ENCODE measurements around the gene TAAR8.
"Not testable (repeated sequence)": the region's sequence is repeated elsewhere in the genome, so short reads cannot be mapped to it uniquely, and the experiment has no call there.

TAAR8 gene

DNA sequence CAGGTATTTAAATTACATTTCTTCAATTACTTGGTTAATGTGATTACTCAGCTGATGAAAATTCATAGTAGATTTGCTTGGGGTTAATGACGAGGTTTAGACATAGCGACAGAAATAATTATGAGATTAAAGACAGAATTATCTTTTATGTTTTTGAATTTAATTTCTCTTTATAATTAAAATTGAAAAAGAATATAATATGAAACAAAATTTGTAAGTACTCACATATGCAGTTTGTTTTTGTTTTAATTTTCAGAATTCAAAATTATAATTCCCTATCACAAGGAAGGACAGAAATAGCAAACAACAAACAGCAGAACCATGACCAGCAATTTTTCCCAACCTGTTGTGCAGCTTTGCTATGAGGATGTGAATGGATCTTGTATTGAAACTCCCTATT, at the start of gene TAAR8:
TSS of gene TAAR8 (plus strand) at position 301 of the 400 bp plus-strand sequence. CDS start at position 322, 21 bp downstream.
- no peak for DNase-seq (ENCODE audit: low spot score)

- DNase-seq (ENCODE audit: low spot score): no peak
Measured at GRCh38 chr6:132504757-132505156, 47.7 kb upstream of the TAAR8 start.

GRCh38 chr6:132505158-132505557, 47.3 kb upstream of the TAAR8 start:
- no peak for DNase-seq (ENCODE audit: low spot score)

GRCh38 chr6:132506461-132506860, 46.0 kb upstream of the TAAR8 start:
- DNase-seq (ENCODE audit: low spot score): no peak

GRCh38 chr6:132506869-132507808, 45.3 kb upstream of the TAAR8 start:
- no peak for DNase-seq (ENCODE audit: low spot score)

- no peak for DNase-seq (ENCODE audit: low spot score)
Measured at GRCh38 chr6:132511210-132511830, 41.2 kb upstream of the TAAR8 start.

GRCh38 chr6:132511831-132512220, 40.6 kb upstream of the TAAR8 start:
- DNase-seq (ENCODE audit: low spot score): no peak

- DNase-seq (ENCODE audit: low spot score): no peak
Measured at GRCh38 chr6:132512342-132512637, 40.2 kb upstream of the TAAR8 start.

GRCh38 chr6:132512638-132513632, 39.5 kb upstream of the TAAR8 start, which contains the start of gene STX7:
Gene STX7 (minus strand): TSS chr6:132513116. CDS start chr6:132503530, 9,586 bp downstream.
- DNase-seq (ENCODE audit: low spot score): peak; percentile 88

GRCh38 chr6:132513831-132514545, 38.5 kb upstream of the TAAR8 start:
- DNase-seq (ENCODE audit: low spot score): no peak

DNA sequence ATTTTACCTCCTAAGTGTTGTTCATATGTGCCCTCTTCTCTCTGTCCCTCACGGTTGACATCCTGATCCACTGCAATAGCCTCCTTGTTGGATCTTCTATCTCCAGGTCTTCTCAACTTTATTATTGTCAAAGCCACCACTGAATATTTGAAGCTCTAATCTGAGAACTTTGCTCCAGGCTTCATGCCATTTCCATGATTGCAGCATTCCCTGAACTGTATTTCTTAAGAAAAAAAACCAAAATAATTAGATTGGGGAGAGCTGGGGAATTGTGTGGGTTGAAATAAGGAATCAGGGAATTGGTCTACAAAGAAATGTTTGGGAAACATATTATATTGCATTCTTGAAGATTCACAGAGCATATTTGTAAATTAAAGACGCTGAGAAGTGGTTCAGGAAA, 37.1 kb upstream of the TAAR8 start:
- DNase-seq (ENCODE audit: low spot score): no peak

GRCh38 chr6:132520953-132521352, 31.5 kb upstream of the TAAR8 start:
- no peak for DNase-seq (ENCODE audit: low spot score)

- no peak for DNase-seq (ENCODE audit: low spot score)
Measured at GRCh38 chr6:132524646-132525045, 27.8 kb upstream of the TAAR8 start.

DNA sequence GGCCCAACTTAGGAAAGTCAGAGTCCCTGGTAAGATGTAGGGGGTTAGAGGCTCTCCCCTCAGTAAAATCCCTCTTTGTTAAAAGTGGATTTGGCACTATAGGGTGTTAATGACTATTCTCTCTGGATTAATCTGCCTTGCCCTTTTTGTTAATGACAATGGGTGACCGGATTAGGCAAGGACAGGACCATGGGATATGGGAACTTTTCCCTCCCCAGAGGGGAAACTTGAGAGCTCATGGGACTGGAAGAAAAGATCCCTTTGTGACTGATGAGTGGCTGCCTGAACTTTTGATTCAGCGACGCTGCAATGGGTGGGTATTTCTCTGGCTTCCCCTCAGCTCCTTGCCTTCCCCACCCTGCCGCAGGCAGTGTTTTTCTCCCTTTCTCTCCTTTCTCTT, 26.6 kb upstream of the TAAR8 start:
- DNase-seq (ENCODE audit: low spot score): no peak

GRCh38 chr6:132526461-132526860, 26.0 kb upstream of the TAAR8 start:
- no peak for DNase-seq (ENCODE audit: low spot score)

DNA sequence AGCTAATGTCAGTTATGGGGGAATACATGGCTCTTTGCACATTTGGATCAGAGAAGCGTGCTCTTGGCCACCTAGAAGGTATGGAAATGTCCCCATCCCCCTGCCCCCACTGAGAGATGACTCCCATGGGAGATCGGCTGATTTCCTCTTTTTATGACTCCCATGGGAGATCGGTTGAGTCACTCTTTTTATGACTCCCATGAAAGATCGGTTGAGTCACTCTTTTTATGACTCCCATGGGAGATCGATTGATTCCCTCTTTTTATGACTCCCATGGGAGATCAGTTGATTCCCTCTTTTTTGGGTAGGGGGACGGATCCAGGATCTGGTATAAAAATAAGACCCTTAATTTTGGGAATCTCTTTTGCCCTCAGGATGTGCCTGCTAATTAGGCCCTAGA, 24.7 kb upstream of the TAAR8 start:
- no peak for DNase-seq (ENCODE audit: low spot score)

GRCh38 chr6:132530293-132530974, 22.0 kb upstream of the TAAR8 start:
- peak; percentile 73 for DNase-seq (ENCODE audit: low spot score)

- not testable (repeated sequence) for DNase-seq (ENCODE audit: low spot score)
Measured at GRCh38 chr6:132534546-132534945, 17.9 kb upstream of the TAAR8 start.

DNA sequence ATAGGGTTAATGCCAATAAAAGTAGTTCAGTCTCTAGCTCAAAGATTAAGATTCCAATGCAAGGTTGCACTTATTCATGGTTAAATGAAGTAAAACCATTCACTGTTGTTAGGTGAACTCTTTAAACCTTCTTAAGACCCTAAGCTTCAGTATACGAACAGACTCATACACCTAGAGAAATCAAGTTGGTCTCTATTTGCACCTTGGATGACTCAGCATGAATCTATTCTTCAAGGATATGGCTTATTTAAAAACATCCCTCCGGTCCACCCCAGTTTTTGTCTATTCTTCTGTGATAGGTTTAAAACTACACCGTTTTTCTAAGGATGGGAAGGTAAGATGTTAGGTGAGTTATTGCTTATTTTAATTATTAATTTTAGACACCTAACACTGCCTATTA, 15.3 kb upstream of the TAAR8 start:
- DNase-seq (ENCODE audit: low spot score): no peak

DNA sequence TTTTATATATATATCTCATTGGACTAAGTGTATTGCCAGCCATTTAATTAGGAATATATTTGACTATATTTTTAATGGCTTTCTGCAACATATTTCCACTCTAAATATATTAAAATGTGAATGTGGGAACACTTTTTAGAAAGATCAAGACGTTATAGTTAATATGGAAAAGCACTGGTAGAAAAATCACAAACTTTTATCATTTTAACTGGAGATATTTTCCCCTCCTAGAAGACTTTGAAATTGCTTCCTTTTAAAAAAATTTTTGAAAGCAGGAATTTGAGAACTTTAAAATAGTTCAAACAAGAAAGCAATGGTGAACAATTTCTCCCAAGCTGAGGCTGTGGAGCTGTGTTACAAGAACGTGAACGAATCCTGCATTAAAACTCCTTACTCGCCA, 14.5 kb upstream of the TAAR8 start, which contains the start of gene TAAR9:
TSS of gene TAAR9 (plus strand) at position 301 of the 400 bp plus-strand sequence. CDS start at position 314, 13 bp downstream.
- no peak for DNase-seq (ENCODE audit: low spot score)

DNA sequence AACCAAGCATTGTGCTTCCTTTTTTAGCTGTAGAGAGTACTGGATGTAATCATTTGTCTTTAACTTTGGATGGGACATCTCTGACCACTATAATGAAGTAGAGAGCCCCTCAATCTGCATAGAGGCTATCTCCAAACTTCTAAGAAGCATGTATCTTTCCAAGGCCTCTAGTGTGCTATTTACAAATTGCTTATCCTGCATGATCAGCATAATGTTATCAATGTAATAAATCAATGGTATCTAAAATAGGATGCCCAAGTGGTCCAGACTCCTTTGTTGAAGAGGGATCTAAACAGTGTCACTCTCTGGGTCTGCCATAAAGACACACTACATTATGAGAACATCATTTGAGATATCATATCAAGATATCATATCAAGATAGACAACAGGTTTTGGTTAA, 7.6 kb upstream of the TAAR8 start:
- DNase-seq (ENCODE audit: low spot score): no peak

All from CD4-positive, alpha-beta T cell treated with Interleukin-15 for 4 hours (primary cell).